SJCRH30 (cell line): ENCODE results near the gene RERG. TPM values are rescaled to one million over a fixed set of nuclear protein-coding genes. Genes with fewer than 3 reads are reported as not detected.

Source experiments
- DNase-seq, 2 experiments: peaks; one replicate each; pipeline ENCODE4 v3.0.0-alpha.2; 2015 to 2020
- H3K27ac ChIP-seq: fragments of 250-450 bp; sonication (Bioruptor Pico); 2 replicates; pipeline ENCODE4 v1.5.1; 2020; ENCODE audit warnings: mild to moderate bottlenecking, moderate library complexity
- H3K27me3 ChIP-seq: fragments of 250-450 bp; sonication (Bioruptor Pico); 2 replicates; pipeline ENCODE4 v1.5.1; 2020; ENCODE audit warnings: mild to moderate bottlenecking, moderate library complexity
- H3K36me3 ChIP-seq: fragments of 250-450 bp; sonication (Bioruptor Pico); 2 replicates; pipeline ENCODE4 v1.5.1; 2020; ENCODE audit warnings: mild to moderate bottlenecking, moderate library complexity
- H3K4me1 ChIP-seq: fragments of 250-450 bp; sonication (Bioruptor Pico); 2 replicates; pipeline ENCODE4 v1.5.1; 2020; ENCODE audit warnings: mild to moderate bottlenecking, moderate library complexity
- H3K4me3 ChIP-seq: fragments of 250-450 bp; sonication (Bioruptor Pico); 2 replicates; pipeline ENCODE4 v1.5.1; 2020; ENCODE audit warnings: mild to moderate bottlenecking, moderate library complexity
- H3K9me3 ChIP-seq: fragments of 250-450 bp; sonication (Bioruptor Pico); replicated peaks from 2 replicates; pipeline ENCODE4 v1.5.1; 2020; ENCODE audit warnings: mild to moderate bottlenecking, moderate library complexity
- total RNA-seq: library from RNA; depleted of rRNA; stranded (reverse); fragments of >200 nt; shearing (Covaris generic); gene quantifications from 2 replicates; pipeline ENCODE4 v1.2.3, GENCODE V29; 2014; rRNA removed

RERG gene, protein sequence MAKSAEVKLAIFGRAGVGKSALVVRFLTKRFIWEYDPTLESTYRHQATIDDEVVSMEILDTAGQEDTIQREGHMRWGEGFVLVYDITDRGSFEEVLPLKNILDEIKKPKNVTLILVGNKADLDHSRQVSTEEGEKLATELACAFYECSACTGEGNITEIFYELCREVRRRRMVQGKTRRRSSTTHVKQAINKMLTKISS
- not detected in 2 replicates for total RNA-seq

DNA sequence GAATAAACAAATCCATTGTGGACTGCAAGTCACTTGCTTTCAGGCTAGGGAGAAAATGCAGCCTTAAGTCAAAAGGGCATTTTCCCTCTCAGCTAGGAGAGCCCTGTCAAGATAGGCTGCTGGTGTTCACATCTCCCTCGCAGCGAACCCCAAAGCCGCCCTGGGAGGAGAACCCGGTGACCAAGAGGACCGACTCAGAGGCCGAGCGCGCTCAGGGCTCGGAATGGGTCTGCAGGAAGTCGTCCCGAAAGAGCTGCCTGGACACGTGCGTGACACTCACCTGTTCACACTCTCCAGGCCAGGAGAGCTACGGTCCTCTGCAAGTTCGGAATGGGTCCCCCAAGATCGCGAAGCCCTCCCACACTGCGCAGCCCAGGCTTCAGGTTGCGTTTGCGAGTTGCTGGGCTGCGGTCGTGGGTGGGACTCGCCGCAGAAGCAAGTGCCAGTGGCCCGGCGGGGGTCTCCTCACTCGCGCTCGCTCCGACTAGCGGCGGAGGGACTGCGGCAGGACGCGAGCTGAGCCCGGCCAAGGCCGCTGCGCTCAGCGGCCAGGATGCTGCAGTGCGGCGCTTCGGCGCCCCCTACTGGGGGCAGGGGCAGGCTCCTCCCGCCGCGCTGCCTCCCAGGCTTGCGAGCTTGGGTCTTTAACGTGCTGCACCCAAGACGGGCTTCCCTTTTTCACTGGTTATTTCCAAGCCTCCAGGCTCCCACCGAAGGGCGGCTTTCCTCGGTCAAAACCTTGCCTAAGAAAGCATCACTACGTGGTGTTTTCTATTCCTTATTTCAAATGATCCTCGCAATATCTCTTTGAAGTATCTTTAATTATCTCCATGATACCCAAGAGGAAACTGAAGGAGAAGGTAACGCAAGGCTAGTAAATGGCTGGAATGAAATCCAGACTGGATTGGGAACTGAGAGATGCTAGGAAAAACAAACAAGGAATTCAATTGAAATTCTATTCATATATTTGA is at the start of gene RERG:
Gene RERG, minus strand, starts transcription at position 503 of the 971 bp plus-strand sequence. CDS start 3,928 bp downstream, outside the sequence.
- Histone ChIP-seq H3K4me1 (peaks cover 6% of the 10 kb centered on the region; the same call in 1 of the 2 replicates), H3K27me3 (peaks cover 4% of the 10 kb centered on the region; the same call in 1 of the 2 replicates), H3K4me3 (no peak within 1 kb of the TSS), H3K9me3 (no peaks in the 10 kb centered on the region), H3K27ac (no peak within 1 kb of the TSS), H3K36me3 (no peaks in the 10 kb centered on the region)
- peak; percentile 28 to 62 for DNase-seq

DNA sequence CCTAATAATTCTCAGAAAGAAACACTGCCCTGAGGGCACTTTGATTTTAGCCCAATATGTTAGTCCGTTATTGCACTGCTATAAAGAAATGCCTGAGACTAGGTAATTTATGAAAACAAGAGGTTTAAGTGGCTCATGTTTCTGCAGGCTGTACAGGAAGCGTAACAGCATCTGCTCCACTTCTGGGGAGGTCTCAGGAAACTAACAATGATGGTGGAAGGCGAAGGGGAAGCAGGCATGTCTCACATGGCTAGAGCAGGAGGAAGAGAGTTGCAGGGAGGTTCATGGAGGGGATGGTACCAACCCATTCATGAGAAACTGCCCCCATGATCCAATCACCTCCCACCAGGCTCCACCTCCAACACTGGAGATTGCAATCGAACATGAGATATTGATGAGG is 49.4 kb upstream of the RERG start:
- H3K9me3 ChIP-seq = no peaks in the 10 kb centered on the region
- no peaks in the 10 kb centered on the region; the same call in 1 of the 2 replicates for H3K4me1 ChIP-seq
- no peak overlapping the region for H3K27ac ChIP-seq
- no peaks in the 10 kb centered on the region for H3K27me3 ChIP-seq
- no peak overlapping the region for H3K4me3 ChIP-seq
- no peaks in the 10 kb centered on the region for H3K36me3 ChIP-seq
- DNase-seq = no peak

DNA sequence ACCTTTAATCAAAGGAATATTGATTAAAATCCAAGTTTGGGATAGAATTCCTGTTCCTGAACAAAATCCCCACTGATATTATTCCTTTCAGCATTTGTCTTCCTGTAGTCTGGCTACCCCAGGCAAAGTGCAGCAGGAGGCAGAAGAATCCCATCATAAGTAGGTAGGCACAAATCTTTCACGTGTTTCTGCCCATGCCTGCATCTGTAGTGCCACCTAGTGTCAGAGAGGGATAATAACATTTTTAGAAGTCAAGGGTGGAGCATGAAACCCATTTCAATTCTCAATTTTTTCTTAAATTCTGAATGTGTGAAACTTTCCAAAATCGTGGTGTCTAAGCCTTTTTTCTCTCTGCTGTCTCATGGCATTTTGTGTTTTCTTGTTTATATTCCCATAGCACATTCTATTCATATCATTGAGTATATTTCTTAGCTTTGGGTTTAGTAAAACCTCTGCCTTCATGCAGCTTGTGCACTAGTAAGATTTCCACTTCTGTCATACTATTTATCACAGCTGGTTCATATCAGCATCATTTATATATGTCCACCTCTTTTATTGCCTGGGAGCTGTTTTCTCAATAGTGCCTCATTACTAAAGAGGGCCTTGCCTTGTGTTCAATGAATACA is 47.8 kb upstream of the RERG start:
- Histone ChIP-seq H3K4me3 (no peak overlapping the region), H3K27me3 (no peaks in the 10 kb centered on the region), H3K4me1 (no peaks in the 10 kb centered on the region; the same call in 1 of the 2 replicates), H3K36me3 (no peaks in the 10 kb centered on the region), H3K27ac (no peak overlapping the region), H3K9me3 (no peaks in the 10 kb centered on the region)
- DNase-seq = peak; percentile 47 to 77

DNA sequence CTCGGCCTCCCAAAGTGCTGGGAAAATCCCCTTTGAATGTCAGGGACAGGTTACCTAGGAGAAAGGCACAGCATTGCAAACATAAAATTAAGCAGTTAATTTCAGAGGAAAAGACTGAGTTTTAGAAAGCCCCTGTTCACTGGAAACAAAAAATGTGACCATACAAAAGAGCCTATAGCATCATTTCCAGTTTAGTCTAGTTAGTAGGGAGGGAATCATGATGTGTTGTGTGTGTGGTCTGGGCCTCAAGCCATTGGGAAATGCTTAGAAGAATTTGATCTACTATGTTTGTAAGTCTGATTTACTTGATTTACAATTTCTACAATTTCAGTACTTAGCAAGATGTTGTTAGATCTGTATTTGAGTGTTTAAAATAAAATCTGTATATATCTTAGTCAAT is 47.1 kb upstream of the RERG start:
- no peak for DNase-seq
- Histone ChIP-seq H3K4me3 (no peak overlapping the region), H3K36me3 (no peaks in the 10 kb centered on the region), H3K27ac (no peak overlapping the region), H3K4me1 (no peaks in the 10 kb centered on the region; the same call in 1 of the 2 replicates), H3K9me3 (no peaks in the 10 kb centered on the region), H3K27me3 (no peaks in the 10 kb centered on the region)

DNA sequence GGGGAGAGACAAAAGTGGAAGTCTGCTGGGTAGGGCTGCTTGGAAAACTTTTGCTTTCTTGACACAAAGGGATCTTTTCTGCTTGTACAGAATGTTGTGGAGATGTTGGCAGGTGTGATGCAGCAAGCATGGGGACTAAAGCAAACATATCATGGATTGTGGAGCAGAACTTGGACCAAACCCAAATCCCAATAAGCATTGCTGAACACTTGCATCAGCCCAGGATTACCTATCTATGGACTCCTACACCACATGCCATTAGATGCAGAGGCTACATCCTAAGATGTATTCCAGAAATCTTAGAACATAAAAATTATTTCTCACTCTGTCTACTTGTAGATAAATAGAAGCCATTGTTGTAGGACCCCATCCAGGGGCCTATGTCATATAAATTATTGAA is 44.7 kb upstream of the RERG start:
- Histone ChIP-seq H3K27me3 (no peaks in the 10 kb centered on the region), H3K27ac (no peak overlapping the region), H3K4me1 (no peaks in the 10 kb centered on the region; the same call in 1 of the 2 replicates), H3K4me3 (no peak overlapping the region), H3K9me3 (no peaks in the 10 kb centered on the region), H3K36me3 (no peaks in the 10 kb centered on the region)
- DNase-seq = no peak

DNA sequence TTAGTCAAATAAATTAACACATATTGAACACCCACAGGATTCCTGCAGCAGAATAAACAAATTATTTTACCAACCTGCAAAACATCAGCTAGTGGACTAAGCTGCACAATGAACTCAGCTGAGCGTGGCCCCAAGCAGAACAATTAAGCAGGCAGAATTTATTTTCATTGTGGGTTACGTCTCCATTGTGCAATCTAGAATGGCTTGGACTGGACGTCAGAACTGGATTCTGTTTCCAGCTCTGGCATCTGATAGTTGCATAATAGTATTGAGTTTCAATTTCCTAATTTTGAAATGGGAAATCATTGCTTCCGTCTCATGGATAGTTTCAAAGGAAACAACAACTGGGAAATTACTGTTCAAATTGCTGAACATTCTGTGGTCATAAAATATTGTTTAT is 35.5 kb upstream of the RERG start:
- Histone ChIP-seq H3K27me3 (no peaks in the 10 kb centered on the region), H3K4me3 (no peak overlapping the region), H3K27ac (no peak overlapping the region), H3K4me1 (no peaks in the 10 kb centered on the region), H3K36me3 (no peaks in the 10 kb centered on the region), H3K9me3 (no peaks in the 10 kb centered on the region)
- DNase-seq = no peak

DNA sequence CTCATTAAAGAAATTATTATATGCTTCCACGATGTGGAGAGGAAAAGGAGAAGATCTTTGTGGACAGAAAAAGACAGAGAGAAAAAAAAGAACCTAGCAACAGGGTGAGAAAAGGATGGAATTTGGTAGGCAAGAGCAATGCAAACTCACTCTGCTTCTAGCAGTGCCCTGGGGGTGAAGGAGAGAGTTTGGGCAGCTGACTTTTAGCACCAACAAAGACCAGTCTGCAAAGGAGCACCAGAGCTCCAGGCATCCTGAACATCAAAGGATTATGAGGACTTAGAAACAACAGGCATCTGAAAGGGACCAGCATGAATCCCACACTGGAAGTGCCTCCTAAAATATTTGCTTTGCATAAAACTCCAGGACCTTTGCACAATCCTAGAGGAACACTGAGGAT is 32.8 kb upstream of the RERG start:
- no peaks in the 10 kb centered on the region for H3K4me1 ChIP-seq
- DNase-seq = no peak

DNA sequence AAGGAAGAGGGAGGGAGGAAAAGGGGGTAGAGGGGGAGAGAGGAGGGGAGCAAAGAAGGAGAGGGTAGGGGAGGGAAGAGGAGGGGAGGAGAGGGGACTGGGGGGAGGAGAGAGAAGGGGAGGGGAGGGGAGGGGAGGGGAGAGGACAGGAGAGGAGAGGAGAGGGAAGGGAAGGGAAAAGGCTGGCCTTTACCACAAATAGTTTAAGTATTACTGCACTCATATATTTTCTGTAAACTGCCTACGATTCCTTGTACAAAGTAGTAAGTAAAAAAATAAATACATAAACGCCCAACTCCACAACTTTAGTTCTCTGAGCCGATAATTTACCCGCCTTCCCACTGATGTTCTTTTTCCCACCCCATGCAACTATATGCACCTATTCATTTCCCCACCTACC is 23.7 kb upstream of the RERG start:
- Histone ChIP-seq H3K4me1 (no peaks in the 10 kb centered on the region), H3K27me3 (no peaks in the 10 kb centered on the region), H3K9me3 (0 out of 2 replicates have a peak, but pooled peaks cover 2% of the 10 kb centered on the region), H3K27ac (no peak overlapping the region), H3K36me3 (no peaks in the 10 kb centered on the region), H3K4me3 (no peak overlapping the region)
- DNase-seq = no peak

More for the DNA sequence above, 32.8 kb upstream of the RERG start:
- Histone ChIP-seq H3K4me3 (no peak overlapping the region), H3K9me3 (no peaks in the 10 kb centered on the region), H3K27ac (no peak overlapping the region), H3K36me3 (no peaks in the 10 kb centered on the region), H3K27me3 (no peaks in the 10 kb centered on the region)

DNA sequence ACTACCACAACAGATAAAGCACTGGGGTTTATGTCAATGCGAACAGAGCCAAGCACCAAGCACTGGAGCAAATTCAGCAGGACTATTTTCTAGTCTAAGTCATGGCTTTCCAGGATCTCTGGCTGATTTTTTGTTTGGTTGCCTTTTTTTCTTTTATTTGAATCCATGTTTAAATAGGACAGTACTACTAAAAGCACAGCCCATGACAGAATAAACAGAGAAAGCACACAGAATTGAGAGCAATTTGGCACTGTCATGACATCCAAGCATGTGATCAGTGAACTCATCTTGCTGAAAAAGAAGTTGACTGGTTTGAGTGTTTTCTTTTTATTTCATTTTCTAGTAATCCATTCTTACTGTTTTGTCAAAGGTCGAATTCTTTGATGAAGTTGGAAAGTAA is 23.1 kb upstream of the RERG start:
- no peaks in the 10 kb centered on the region for H3K27me3 ChIP-seq
- no peak overlapping the region for H3K27ac ChIP-seq
- H3K4me1 ChIP-seq = no peaks in the 10 kb centered on the region
- no peak overlapping the region for H3K4me3 ChIP-seq
- H3K9me3 ChIP-seq = 0 out of 2 replicates have a peak, but pooled peaks cover 2% of the 10 kb centered on the region
- DNase-seq = no peak
- H3K36me3 ChIP-seq = no peaks in the 10 kb centered on the region

DNA sequence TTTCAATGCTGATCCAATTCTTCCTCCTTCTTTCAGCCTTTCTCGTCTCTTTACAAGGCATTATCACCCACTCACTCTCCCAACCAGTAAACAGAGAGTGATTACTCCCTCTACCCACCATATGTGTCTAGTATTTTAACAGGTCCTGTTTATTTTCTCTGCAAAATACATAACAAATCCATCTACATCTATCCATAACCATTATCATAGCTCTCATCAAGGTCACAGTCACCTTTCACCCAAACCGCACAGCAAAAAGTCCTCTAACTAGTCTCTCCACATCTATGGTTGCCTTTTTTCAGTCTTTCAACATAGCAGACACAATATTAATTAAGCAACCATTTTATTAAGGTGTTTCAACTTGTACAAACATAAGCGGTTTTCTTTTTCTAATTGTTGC is 21.9 kb upstream of the RERG start:
- no peak overlapping the region for H3K27ac ChIP-seq
- H3K27me3 ChIP-seq = no peaks in the 10 kb centered on the region
- H3K9me3 ChIP-seq = no peaks in the 10 kb centered on the region
- H3K36me3 ChIP-seq = no peaks in the 10 kb centered on the region
- no peaks in the 10 kb centered on the region for H3K4me1 ChIP-seq
- no peak for DNase-seq
- no peak overlapping the region for H3K4me3 ChIP-seq

DNA sequence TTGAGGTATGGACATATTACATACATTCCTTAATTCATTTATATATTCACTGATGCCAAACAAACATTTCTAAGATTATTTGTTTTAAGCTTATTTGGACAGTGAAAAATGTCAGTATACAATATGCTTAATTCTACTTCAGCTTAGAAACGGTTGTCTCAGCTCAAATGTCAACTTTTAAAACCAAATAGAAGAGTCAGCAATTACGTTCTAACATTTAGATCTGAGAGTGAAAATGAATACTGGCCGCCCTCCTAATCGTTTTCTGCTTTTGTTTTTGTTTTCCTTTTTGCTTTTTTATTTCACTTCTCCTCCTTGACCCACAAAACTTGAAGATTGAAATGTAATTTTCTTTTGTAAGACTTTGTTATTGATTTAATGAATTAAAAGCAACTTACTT is 19.7 kb upstream of the RERG start:
- DNase-seq = no peak
- Histone ChIP-seq H3K4me1 (no peaks in the 10 kb centered on the region), H3K4me3 (no peak overlapping the region), H3K36me3 (no peaks in the 10 kb centered on the region), H3K27me3 (no peaks in the 10 kb centered on the region), H3K27ac (no peak overlapping the region), H3K9me3 (no peaks in the 10 kb centered on the region)

DNA sequence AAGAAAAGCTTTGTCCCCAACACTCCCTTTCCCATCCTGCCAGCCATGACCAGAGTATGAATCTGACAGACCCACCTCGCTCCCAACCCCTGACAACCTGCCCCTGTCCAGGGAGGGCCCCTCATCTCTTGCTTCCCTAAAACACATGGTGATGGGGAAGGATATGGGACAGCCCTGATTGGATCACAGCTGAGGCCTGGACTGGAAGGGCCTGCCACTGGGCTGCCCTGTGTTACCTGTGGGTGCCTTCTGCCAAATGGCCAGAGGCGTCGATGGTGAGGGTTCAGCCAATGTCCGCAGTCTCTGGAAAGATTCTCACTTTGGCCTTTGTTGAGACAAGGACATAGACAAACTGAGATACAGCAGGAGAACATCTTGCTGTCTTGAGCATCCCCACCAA is 13.3 kb upstream of the RERG start:
- no peaks in the 10 kb centered on the region for H3K27me3 ChIP-seq
- DNase-seq = no peak
- no peak overlapping the region for H3K4me3 ChIP-seq
- H3K9me3 ChIP-seq = no peaks in the 10 kb centered on the region
- no peaks in the 10 kb centered on the region for H3K4me1 ChIP-seq
- no peaks in the 10 kb centered on the region for H3K36me3 ChIP-seq
- H3K27ac ChIP-seq = no peak overlapping the region

DNA sequence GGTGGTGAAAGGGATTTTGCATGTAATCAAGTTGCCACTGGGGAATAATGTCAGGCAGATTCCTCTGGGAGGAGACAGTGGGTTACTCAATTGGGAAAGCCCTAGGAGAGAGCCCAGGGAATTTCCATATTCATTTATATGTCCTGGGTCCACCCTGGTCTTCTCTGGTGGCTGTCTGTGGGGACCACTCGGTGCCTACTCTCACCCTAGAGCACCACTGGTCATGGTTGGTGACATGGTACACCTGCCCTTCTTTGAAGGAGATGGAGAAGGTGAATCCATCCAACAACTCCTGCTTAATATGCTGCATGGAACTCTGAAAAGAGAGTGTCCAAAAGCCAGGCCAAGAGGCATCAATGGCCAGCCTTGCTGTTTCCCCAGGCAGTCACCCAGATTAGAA is 12.8 kb upstream of the RERG start:
- no peaks in the 10 kb centered on the region for H3K4me1 ChIP-seq
- DNase-seq = no peak

DNA sequence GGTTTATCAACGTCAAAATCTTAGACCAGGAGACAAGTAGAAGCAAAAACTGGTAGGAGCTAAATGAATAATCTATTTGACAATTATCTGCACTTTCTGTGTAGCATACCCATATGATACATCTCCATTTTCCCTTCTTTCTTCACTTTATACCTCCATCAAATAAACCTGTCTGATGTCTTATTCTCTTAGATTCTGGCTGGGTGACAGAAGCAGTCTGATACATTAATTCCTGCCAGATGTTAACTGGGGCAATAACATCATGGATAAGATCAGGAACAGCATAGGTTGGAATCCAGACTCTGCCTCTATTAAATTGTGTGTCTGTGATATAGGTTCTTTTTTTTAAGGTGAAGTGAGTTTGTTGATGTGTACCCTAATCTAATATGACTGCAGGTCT is 11.7 kb upstream of the RERG start:
- H3K4me3 ChIP-seq = no peak overlapping the region
- H3K4me1 ChIP-seq = no peaks in the 10 kb centered on the region
- no peak for DNase-seq
- no peaks in the 10 kb centered on the region for H3K9me3 ChIP-seq
- H3K27me3 ChIP-seq = no peaks in the 10 kb centered on the region
- H3K27ac ChIP-seq = no peak overlapping the region
- no peaks in the 10 kb centered on the region for H3K36me3 ChIP-seq

More for the DNA sequence above, 12.8 kb upstream of the RERG start:
- no peak overlapping the region for H3K27ac ChIP-seq
- H3K36me3 ChIP-seq = no peaks in the 10 kb centered on the region
- no peak overlapping the region for H3K4me3 ChIP-seq
- H3K27me3 ChIP-seq = no peaks in the 10 kb centered on the region
- H3K9me3 ChIP-seq = no peaks in the 10 kb centered on the region

DNA sequence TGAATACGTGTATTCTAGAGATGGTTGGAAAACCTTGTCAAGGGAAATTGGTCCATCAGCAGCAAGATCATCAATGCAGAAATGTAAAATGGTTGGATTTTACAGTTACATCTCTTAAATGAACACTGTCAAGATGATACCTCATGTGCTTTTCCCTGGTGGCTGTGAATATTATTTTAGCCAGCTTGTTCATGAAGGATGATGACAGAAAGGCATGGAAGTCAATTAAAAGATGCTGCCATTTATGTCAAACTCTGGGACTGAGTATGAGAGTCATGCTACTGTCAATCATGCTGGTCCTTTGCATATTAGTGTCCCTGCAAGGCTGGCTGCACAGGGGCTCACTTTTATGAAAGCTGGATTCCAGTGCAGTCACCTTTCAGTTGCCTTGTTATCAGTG is 10.3 kb upstream of the RERG start:
- H3K27me3 ChIP-seq = no peaks in the 10 kb centered on the region
- H3K4me3 ChIP-seq = no peak overlapping the region
- no peaks in the 10 kb centered on the region for H3K4me1 ChIP-seq
- DNase-seq = no peak
- H3K36me3 ChIP-seq = no peaks in the 10 kb centered on the region
- H3K9me3 ChIP-seq = no peaks in the 10 kb centered on the region
- H3K27ac ChIP-seq = no peak overlapping the region
